Mesenchymal stem cell (in vitro differentiated cells and primary cell): Measurements from ENCODE around the gene ARL4A.
"Not testable (repeated sequence)": the region's sequence is repeated elsewhere in the genome, so short reads cannot be mapped to it uniquely, and the experiment has no call there.

Experiments used
- DNase-seq: peaks from one replicate; pipeline ENCODE4 v3.0.0-alpha.2; 2013
- H2AFZ ChIP-seq: one replicate; pipeline ENCODE4 v1.6.1; 2013; ENCODE audit warnings: low read depth, mild to moderate bottlenecking, control low read depth, inconsistent platforms, low read length, moderate library complexity
- H2AK5ac ChIP-seq: 2 replicates; pipeline ENCODE4 v1.6.1; 2013; ENCODE audit warnings: low read length, moderate library complexity, mild to moderate bottlenecking, inconsistent platforms; ENCODE audit not compliant: severe bottlenecking
- H2BK120ac ChIP-seq: one replicate; pipeline ENCODE4 v1.6.1; 2013; ENCODE audit warnings: low read depth, mild to moderate bottlenecking, inconsistent platforms, low read length, moderate library complexity
- H2BK12ac ChIP-seq, 2 experiments: one replicate each; pipeline ENCODE4 v1.6.1; 2013; ENCODE audit warnings: inconsistent platforms in 2 of 2, low read length in 2 of 2, mild to moderate bottlenecking in 2 of 2, moderate library complexity in 2 of 2, control low read depth in 1 of 2
- H2BK15ac ChIP-seq: one replicate; pipeline ENCODE4 v1.6.1; 2013; ENCODE audit warnings: mild to moderate bottlenecking, low read depth, inconsistent platforms; ENCODE audit not compliant: poor library complexity, severe bottlenecking
- H2BK5ac ChIP-seq: 2 replicates; pipeline ENCODE4 v1.6.1; 2013; ENCODE audit warnings: low read depth, mild to moderate bottlenecking, low read length, control low read depth, inconsistent platforms; ENCODE audit not compliant: poor library complexity, severe bottlenecking
- H3K14ac ChIP-seq, 2 experiments: one replicate each; pipeline ENCODE4 v1.6.1; 2013; ENCODE audit warnings: inconsistent platforms in 2 of 2, low read length in 2 of 2, control low read depth in 1 of 2, mild to moderate bottlenecking in 1 of 2, moderate library complexity in 1 of 2
- H3K18ac ChIP-seq, 2 experiments: one replicate each; pipeline ENCODE4 v1.6.1; 2013; ENCODE audit warnings: inconsistent platforms in 2 of 2, low read length in 2 of 2, control low read depth in 1 of 2, low read depth in 1 of 2, mild to moderate bottlenecking in 1 of 2
- H3K23ac ChIP-seq, 2 experiments: one replicate each; pipeline ENCODE4 v1.6.1; 2013; ENCODE audit warnings: inconsistent platforms in 2 of 2, low read length in 2 of 2, mild to moderate bottlenecking in 2 of 2, moderate library complexity in 2 of 2, control low read depth in 1 of 2
- H3K27ac ChIP-seq: 2 replicates; pipeline ENCODE4 v1.5.1; 2013; ENCODE audit warnings: mild to moderate bottlenecking, moderate library complexity, low read length, control low read depth, inconsistent platforms; ENCODE audit not compliant: poor library complexity, severe bottlenecking
- H3K27me3 ChIP-seq, 2 experiments: 2 replicates each; pipeline versions ENCODE4 v1.6.1 to v1.7.0; 2013; ENCODE audit warnings: low read length in 2 of 2, mild to moderate bottlenecking in 2 of 2, moderate library complexity in 2 of 2, control low read depth in 1 of 2, inconsistent platforms in 1 of 2; ENCODE audit not compliant: control insufficient read depth in 1 of 2, insufficient read depth in 1 of 2
- H3K36me3 ChIP-seq, 2 experiments: 2 replicates each; pipeline versions ENCODE4 v1.6.1 to v1.7.0; 2013; ENCODE audit warnings: low read length in 2 of 2, control low read depth in 1 of 2, inconsistent platforms in 1 of 2, low read depth in 1 of 2, mild to moderate bottlenecking in 1 of 2; ENCODE audit not compliant: insufficient read depth in 2 of 2, control insufficient read depth in 1 of 2
- H3K4ac ChIP-seq, 2 experiments: one replicate each; pipeline ENCODE4 v1.6.1; 2013; ENCODE audit warnings: inconsistent platforms in 2 of 2, low read length in 2 of 2, mild to moderate bottlenecking in 2 of 2, moderate library complexity in 2 of 2, control low read depth in 1 of 2, low read depth in 1 of 2
- H3K4me1 ChIP-seq: 2 replicates; pipeline ENCODE4 v1.6.1; 2013; ENCODE audit warnings: low read depth, low read length, control low read depth; ENCODE audit not compliant: control insufficient read depth, insufficient read depth
- H3K4me2 ChIP-seq: 2 replicates; pipeline ENCODE4 v1.6.1; 2013; ENCODE audit warnings: low read length, mild to moderate bottlenecking, inconsistent platforms; ENCODE audit not compliant: poor library complexity, severe bottlenecking
- H3K4me3 ChIP-seq, 2 experiments: 2 replicates each; pipeline versions ENCODE4 v1.5.1 to v1.7.0; 2013; ENCODE audit warnings: low read length in 2 of 2, mild to moderate bottlenecking in 2 of 2, control low read depth in 1 of 2, low read depth in 1 of 2; ENCODE audit not compliant: insufficient read depth in 1 of 2
- H3K79me1 ChIP-seq: replicated peaks from 2 replicates; pipeline ENCODE4 v1.6.1; 2013; ENCODE audit warnings: mild to moderate bottlenecking, control low read depth, low read length, inconsistent platforms; ENCODE audit not compliant: poor library complexity, severe bottlenecking
- H3K9ac ChIP-seq: 2 replicates; pipeline ENCODE4 v1.7.0; 2013; ENCODE audit warnings: mild to moderate bottlenecking, low read length, moderate library complexity
- H3K9me3 ChIP-seq: 2 replicates; pipeline ENCODE4 v1.7.0; 2013; ENCODE audit warnings: mild to moderate bottlenecking, low read length; ENCODE audit not compliant: control insufficient read depth
- H4K8ac ChIP-seq: one replicate; pipeline ENCODE4 v1.6.1; 2013; ENCODE audit warnings: inconsistent platforms, mild to moderate bottlenecking, low read length, moderate library complexity
- H4K91ac ChIP-seq: one replicate; pipeline ENCODE4 v1.6.1; 2013; ENCODE audit warnings: mild to moderate bottlenecking, low read length, inconsistent platforms
- WGBS: methylation state at CpG from one replicate; pipeline ENCODE4 v1.1.7; 2013; ENCODE audit warnings: mixed read lengths; 5-methylcytosine and 5-hydroxymethylcytosine counted together

ARL4A gene

GRCh38 chr7:12689451-12689850 lies 2.0 kb downstream of the ARL4A start:
- H2BK15ac ChIP-seq = no peak overlapping the region
- H4K91ac ChIP-seq = no peak overlapping the region
- H2AFZ ChIP-seq = no peak overlapping the region
- no peak overlapping the region for H2BK120ac ChIP-seq
- H2BK5ac ChIP-seq = no peak overlapping the region
- H3K4me2 ChIP-seq = no peak overlapping the region
- no peak overlapping the region for H3K14ac ChIP-seq
- no peak overlapping the region for H3K23ac ChIP-seq
- peak overlapping the region; percentile 51 for H3K9ac ChIP-seq
- WGBS = 100% methylated on average over 1 of the region's 2 CpGs
- H3K9me3 ChIP-seq = no peaks in the 10 kb centered on the region
- no peak overlapping the region for H2AK5ac ChIP-seq
- no peak overlapping the region for H3K4ac ChIP-seq
- no peak overlapping the region for H3K27ac ChIP-seq
- H3K4me3 ChIP-seq = peak overlapping the region in 1 of 2 experiments; percentile 32
- no peak overlapping the region for H4K8ac ChIP-seq
- DNase-seq = no peak
- H3K18ac ChIP-seq = no peak overlapping the region
- H3K79me1 ChIP-seq = peaks cover 3% of the 10 kb centered on the region
- H3K36me3 ChIP-seq = no peaks in the 10 kb centered on the region
- H3K27me3 ChIP-seq = no peaks in the 10 kb centered on the region
- no peak overlapping the region for H2BK12ac ChIP-seq
- H3K4me1 ChIP-seq = peaks cover 4% of the 10 kb centered on the region

- Histone ChIP-seq H4K91ac (no peak overlapping the region), H3K4me2 (no peak overlapping the region), H4K8ac (no peak overlapping the region), H3K27me3 (no peaks in the 10 kb centered on the region), H3K27ac (no peak overlapping the region), H2BK12ac (no peak overlapping the region), H3K23ac (no peak overlapping the region), H3K9me3 (no peaks in the 10 kb centered on the region), H3K36me3 (no peaks in the 10 kb centered on the region), H3K4ac (no peak overlapping the region), H3K14ac (no peak overlapping the region), H3K4me3 (no peak overlapping the region), H2BK5ac (no peak overlapping the region), H3K4me1 (peaks cover 4% of the 10 kb centered on the region), H3K79me1 (peaks cover 3% of the 10 kb centered on the region), H2BK120ac (no peak overlapping the region), H2AFZ (no peak overlapping the region), H2BK15ac (no peak overlapping the region), H3K9ac (peak overlapping the region; percentile 51), H2AK5ac (no peak overlapping the region), H3K18ac (no peak overlapping the region)
- DNase-seq = no peak
- no CpG with 5 or more reads among the region's 1 CpG for WGBS
Measured at GRCh38 chr7:12690041-12690878, 2.8 kb downstream of the ARL4A start.

- H3K9ac ChIP-seq, H4K91ac ChIP-seq, H3K4me3 ChIP-seq, H2BK12ac ChIP-seq, H4K8ac ChIP-seq, H3K27me3 ChIP-seq, H2BK120ac ChIP-seq, H3K9me3 ChIP-seq, H3K23ac ChIP-seq, H2BK15ac ChIP-seq, H3K4me1 ChIP-seq, H2BK5ac ChIP-seq, H3K79me1 ChIP-seq, H3K4me2 ChIP-seq, H3K36me3 ChIP-seq, H2AFZ ChIP-seq, H3K18ac ChIP-seq, H3K14ac ChIP-seq, H3K27ac ChIP-seq, H2AK5ac ChIP-seq, DNase-seq, H3K4ac ChIP-seq: not testable (repeated sequence)
- 100% methylated on average over 2 of the region's 3 CpGs for WGBS
Measured at GRCh38 chr7:12691388-12691787, 4.0 kb downstream of the ARL4A start.

- no peak overlapping the region for H4K91ac ChIP-seq
- no peak overlapping the region for H2BK5ac ChIP-seq
- H3K27me3 ChIP-seq = no peaks in the 10 kb centered on the region
- H2AK5ac ChIP-seq = no peak overlapping the region
- no peak overlapping the region for H3K23ac ChIP-seq
- no peak overlapping the region for H2BK12ac ChIP-seq
- DNase-seq = no peak
- H3K4me2 ChIP-seq = no peak overlapping the region
- H4K8ac ChIP-seq = no peak overlapping the region
- no peaks in the 10 kb centered on the region for H3K36me3 ChIP-seq
- H3K4ac ChIP-seq = no peak overlapping the region
- H3K27ac ChIP-seq = no peak overlapping the region
- H3K9me3 ChIP-seq = no peaks in the 10 kb centered on the region
- H3K79me1 ChIP-seq = peaks cover 3% of the 10 kb centered on the region
- no peak overlapping the region for H2AFZ ChIP-seq
- no peak overlapping the region for H2BK15ac ChIP-seq
- WGBS = 100% methylated on average over 1 of the region's 1 CpG
- no peak overlapping the region for H3K14ac ChIP-seq
- H3K18ac ChIP-seq = no peak overlapping the region
- no peaks in the 10 kb centered on the region for H3K4me1 ChIP-seq
- H2BK120ac ChIP-seq = no peak overlapping the region
- H3K4me3 ChIP-seq = no peak overlapping the region
- H3K9ac ChIP-seq = no peak overlapping the region
Measured at GRCh38 chr7:12692035-12692434, 4.6 kb downstream of the ARL4A start.
